Muscle layer of duodenum (tissue), 2 donors: ENCODE data around the gene SIL1.
"Not testable (repeated sequence)": the region's sequence is repeated elsewhere in the genome, so short reads cannot be mapped to it uniquely, and the experiment has no call there.

ENCODE experiments used
- H3K27ac ChIP-seq: one replicate; pipeline ENCODE4 v1.7.0; 2013; ENCODE audit warnings: mild to moderate bottlenecking, low read length
- H3K27me3 ChIP-seq: one replicate; pipeline ENCODE4 v1.7.0; 2013; ENCODE audit warnings: low read depth, mild to moderate bottlenecking, control low read depth, low read length
- H3K36me3 ChIP-seq, 2 donors: one replicate each; pipeline ENCODE4 v1.7.0; 2013; ENCODE audit warnings: low read length in 2 of 2, control low read depth in 1 of 2, mild to moderate bottlenecking in 1 of 2; ENCODE audit not compliant: insufficient read depth in 2 of 2, control insufficient read depth in 1 of 2
- H3K4me1 ChIP-seq, 2 donors: one replicate each; pipeline ENCODE4 v1.7.0; 2013; ENCODE audit warnings: low read length in 2 of 2, mild to moderate bottlenecking in 2 of 2, control low read depth in 1 of 2, moderate library complexity in 1 of 2; ENCODE audit not compliant: insufficient read depth in 2 of 2, control insufficient read depth in 1 of 2
- H3K4me3 ChIP-seq, 2 donors: one replicate each; pipeline ENCODE4 v1.7.0; 2013; ENCODE audit warnings: low read length in 2 of 2, low read depth in 1 of 2, mild to moderate bottlenecking in 1 of 2
- H3K9me3 ChIP-seq, 2 donors: one replicate each; pipeline ENCODE4 v1.7.0; 2013; ENCODE audit warnings: low read length in 2 of 2, control low read depth in 1 of 2, mild to moderate bottlenecking in 1 of 2; ENCODE audit not compliant: control insufficient read depth in 1 of 2
- donor health status: healthy.

The SIL1 gene

GRCh38 chr5:139079991-139080610 is 118.1 kb downstream of the SIL1 start:
- peaks cover 0 to 8% of the 10 kb centered on the region in 2 donors for H3K4me1 ChIP-seq
- no peak overlapping the region for H3K27ac ChIP-seq
- no peaks in the 10 kb centered on the region for H3K9me3 ChIP-seq
- no peak overlapping the region for H3K4me3 ChIP-seq
- H3K36me3 ChIP-seq = no peaks in the 10 kb centered on the region
- H3K27me3 ChIP-seq = no peaks in the 10 kb centered on the region

GRCh38 chr5:139079225-139079990 is 118.8 kb downstream of the SIL1 start:
- Histone ChIP-seq H3K9me3 (no peaks in the 10 kb centered on the region), H3K36me3 (no peaks in the 10 kb centered on the region), H3K4me3 (no peak overlapping the region), H3K4me1 (peaks cover 0 to 8% of the 10 kb centered on the region in 2 donors), H3K27ac (no peak overlapping the region), H3K27me3 (no peaks in the 10 kb centered on the region)

GRCh38 chr5:139078345-139078744 is 119.8 kb downstream of the SIL1 start:
- no peak overlapping the region for H3K4me3 ChIP-seq
- H3K27me3 ChIP-seq = no peaks in the 10 kb centered on the region
- H3K4me1 ChIP-seq = peaks cover 0 to 8% of the 10 kb centered on the region in 2 donors
- no peak overlapping the region for H3K27ac ChIP-seq
- no peaks in the 10 kb centered on the region for H3K36me3 ChIP-seq
- H3K9me3 ChIP-seq = no peaks in the 10 kb centered on the region

GRCh38 chr5:139077899-139078298 is 120.3 kb downstream of the SIL1 start:
- H3K4me3 ChIP-seq = no peak overlapping the region

GRCh38 chr5:139076111-139076510 is 122.1 kb downstream of the SIL1 start:
- Histone ChIP-seq H3K4me1 (peaks cover 0 to 8% of the 10 kb centered on the region in 2 donors), H3K27ac (no peak overlapping the region), H3K4me3 (no peak overlapping the region), H3K36me3 (no peaks in the 10 kb centered on the region), H3K9me3 (no peaks in the 10 kb centered on the region), H3K27me3 (no peaks in the 10 kb centered on the region)

More at GRCh38 chr5:139077899-139078298, 120.3 kb downstream of the SIL1 start:
- H3K4me1 ChIP-seq = peaks cover 0 to 8% of the 10 kb centered on the region in 2 donors
- H3K27me3 ChIP-seq = no peaks in the 10 kb centered on the region
- no peaks in the 10 kb centered on the region for H3K36me3 ChIP-seq
- no peak overlapping the region for H3K27ac ChIP-seq
- no peaks in the 10 kb centered on the region for H3K9me3 ChIP-seq

- H3K27me3 ChIP-seq = no peaks in the 10 kb centered on the region
- no peaks in the 10 kb centered on the region for H3K36me3 ChIP-seq
- peaks cover 0 to 8% of the 10 kb centered on the region in 2 donors for H3K4me1 ChIP-seq
- H3K9me3 ChIP-seq = no peaks in the 10 kb centered on the region
- no peak overlapping the region for H3K4me3 ChIP-seq
- no peak overlapping the region for H3K27ac ChIP-seq
Observed at GRCh38 chr5:139075066-139076050, 122.8 kb downstream of the SIL1 start.

GRCh38 chr5:139073956-139074355 is 124.2 kb downstream of the SIL1 start:
- not testable (repeated sequence) for H3K4me3 ChIP-seq, H3K27me3 ChIP-seq, H3K9me3 ChIP-seq, H3K27ac ChIP-seq, H3K36me3 ChIP-seq, H3K4me1 ChIP-seq

GRCh38 chr5:139068494-139069151 is 129.5 kb downstream of the SIL1 start:
- Histone ChIP-seq H3K27ac (no peak overlapping the region), H3K4me3 (no peak overlapping the region), H3K9me3 (no peaks in the 10 kb centered on the region), H3K27me3 (no peaks in the 10 kb centered on the region), H3K36me3 (no peaks in the 10 kb centered on the region), H3K4me1 (no peaks in the 10 kb centered on the region)

GRCh38 chr5:139068060-139068459 is 130.1 kb downstream of the SIL1 start:
- no peaks in the 10 kb centered on the region for H3K9me3 ChIP-seq
- H3K27ac ChIP-seq = no peak overlapping the region
- no peaks in the 10 kb centered on the region for H3K4me1 ChIP-seq
- no peaks in the 10 kb centered on the region for H3K36me3 ChIP-seq
- no peaks in the 10 kb centered on the region for H3K27me3 ChIP-seq
- H3K4me3 ChIP-seq = no peak overlapping the region

- Histone ChIP-seq H3K36me3 (no peaks in the 10 kb centered on the region), H3K9me3 (no peaks in the 10 kb centered on the region), H3K4me3 (no peak overlapping the region), H3K4me1 (peaks cover 0 to 5% of the 10 kb centered on the region in 2 donors), H3K27ac (no peak overlapping the region), H3K27me3 (no peaks in the 10 kb centered on the region)
Observed at GRCh38 chr5:139065306-139065705, 132.9 kb downstream of the SIL1 start.
